GM10248 (cell line): Measurements from ENCODE around the gene LAMA4.

Experiments
- CTCF ChIA-PET: fragments of 300-600 bp; sonication (Branson Sonifier 250); formaldehyde crosslinking; extraction: SDS; loops from one replicate; lab custom pipeline; 2021; ENCODE audit warnings: antibody characterized with exemption; lab: Yijun Ruan, JAX
- POLR2A ChIA-PET: fragments of 350-650 bp; sonication (Branson Sonifier 250); formaldehyde crosslinking; extraction: SDS; loops from one replicate; lab custom pipeline; 2020; ENCODE audit warnings: antibody characterized with exemption; lab: Yijun Ruan, JAX
- DNase-seq: peaks from one replicate; pipeline ENCODE4 v3.0.0; 2012; ENCODE audit errors: extremely low spot score
- CTCF ChIP-seq: IDR thresholded peaks from 2 replicates; pipeline ENCODE4 v1.5.1; 2012; ENCODE audit warnings: mild to moderate bottlenecking, low read depth; ENCODE audit errors: extremely low read depth, missing control alignments, control extremely low read depth

The LAMA4 gene

DNA sequence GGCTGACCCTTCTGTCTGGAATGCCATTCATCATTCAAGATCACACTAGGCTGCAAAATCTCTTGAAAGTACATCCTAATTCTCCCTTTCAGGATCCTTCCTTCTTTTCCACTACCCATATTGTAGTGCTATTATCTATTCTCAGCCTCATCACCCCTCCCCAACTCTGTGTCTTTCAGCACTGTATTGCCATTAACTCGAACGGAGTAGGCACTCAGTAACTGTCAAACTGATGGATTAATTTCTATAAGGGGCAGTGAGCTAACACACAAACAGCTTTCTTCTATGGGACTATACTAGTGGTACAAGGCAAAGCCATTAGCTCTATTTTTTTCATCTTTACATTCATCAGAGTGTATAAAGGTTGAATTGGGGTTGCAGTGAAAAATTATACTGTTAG lies 46.6 kb downstream of the LAMA4 start:
- no peak for TF ChIP-seq CTCF
- CTCF ChIA-PET: no interaction called here
- no peak for DNase-seq
- POLR2A ChIA-PET: no interaction called here

DNA sequence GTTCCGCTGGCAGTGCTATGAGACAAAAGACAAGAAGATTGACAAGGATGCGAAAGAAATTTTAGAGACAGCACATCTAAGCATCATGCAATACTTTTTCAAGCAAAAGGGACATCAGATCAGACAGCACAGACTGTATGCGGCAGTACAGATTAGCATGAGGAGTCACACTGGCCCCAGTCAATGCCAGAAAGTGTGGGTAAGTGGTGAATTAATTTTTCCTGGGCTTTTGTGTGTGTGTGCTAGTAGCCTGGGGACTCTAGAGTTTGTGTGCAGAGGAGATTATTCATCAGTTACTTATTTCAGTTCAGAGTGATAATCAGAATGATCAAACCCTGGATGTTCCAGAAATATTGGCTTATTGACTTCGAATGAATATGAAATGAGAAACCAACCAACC lies 47.2 kb downstream of the LAMA4 start:
- no peak for DNase-seq
- TF ChIP-seq CTCF: no peak
- ChIA-PET CTCF (no interaction called here), POLR2A (no interaction called here)

DNA sequence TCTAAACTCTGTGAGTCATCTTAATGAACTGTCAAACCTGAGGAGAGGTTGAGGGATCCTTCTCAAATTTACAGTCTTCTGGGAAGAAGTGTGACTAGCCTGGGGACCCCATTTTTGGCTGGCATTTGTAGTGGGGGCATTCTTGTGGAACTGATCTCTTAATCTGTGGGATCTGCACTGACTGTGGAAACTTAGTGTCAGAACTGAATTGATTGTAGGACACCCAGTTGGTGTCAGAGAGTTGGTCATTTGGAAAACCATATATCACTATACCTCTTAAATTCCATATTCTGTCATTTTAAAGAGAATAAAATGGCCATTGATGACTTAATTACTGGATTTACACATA lies 48.3 kb downstream of the LAMA4 start:
- ChIA-PET CTCF (no interaction called here), POLR2A (no interaction called here)
- DNase-seq: no peak
- TF ChIP-seq CTCF: no peak

DNA sequence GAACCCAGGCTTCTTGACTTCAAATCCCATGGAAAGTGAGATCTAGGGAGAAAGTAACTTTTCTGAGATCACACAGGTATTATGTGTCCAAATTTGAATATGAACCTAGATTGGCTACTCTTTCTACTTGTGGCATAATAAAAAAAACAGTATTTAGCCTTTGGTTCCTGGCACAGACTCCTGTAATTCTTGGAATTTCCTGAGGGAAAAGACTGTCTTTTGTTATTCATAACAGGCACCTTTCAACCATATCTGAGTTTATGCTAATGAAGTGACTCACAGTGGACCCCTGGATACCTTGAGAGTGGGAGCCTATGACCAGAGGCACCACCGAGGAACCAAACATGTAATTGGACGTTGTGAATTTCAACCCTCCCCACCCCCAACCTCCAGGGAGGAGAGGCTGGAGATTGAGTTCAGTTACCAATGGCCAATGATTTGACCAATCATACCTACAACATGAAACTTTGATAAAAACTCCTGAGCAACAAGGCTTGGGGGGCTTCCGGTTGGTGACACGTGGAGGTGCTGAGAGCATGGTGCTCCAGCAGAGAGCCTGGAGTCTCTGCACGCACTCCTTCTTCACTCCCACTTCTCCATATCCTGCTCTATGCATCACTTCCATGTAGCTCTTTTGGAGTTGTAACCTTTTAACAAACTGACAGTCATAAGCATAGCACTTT lies 48.8 kb downstream of the LAMA4 start:
- POLR2A ChIA-PET: no interaction called here
- no peak for TF ChIP-seq CTCF
- CTCF ChIA-PET: interaction anchor here (1.2 to 1.4 kb wide), 2 partner anchors 13 to 91 kb away, joined by 3 to 5 read pairs; no protein-coding TSS in a partner anchor
- DNase-seq: no peak

GRCh38 chr6:112204350-112204706 lies 50.0 kb downstream of the LAMA4 start:
- POLR2A ChIA-PET: no interaction called here
- no peak for DNase-seq
- TF ChIP-seq CTCF: no peak
- CTCF ChIA-PET: interaction anchor here (1.0 to 1.4 kb wide), 4 partner anchors 9 to 92 kb away, joined by 3 to 5 read pairs (median 3); no protein-coding TSS in a partner anchor

DNA sequence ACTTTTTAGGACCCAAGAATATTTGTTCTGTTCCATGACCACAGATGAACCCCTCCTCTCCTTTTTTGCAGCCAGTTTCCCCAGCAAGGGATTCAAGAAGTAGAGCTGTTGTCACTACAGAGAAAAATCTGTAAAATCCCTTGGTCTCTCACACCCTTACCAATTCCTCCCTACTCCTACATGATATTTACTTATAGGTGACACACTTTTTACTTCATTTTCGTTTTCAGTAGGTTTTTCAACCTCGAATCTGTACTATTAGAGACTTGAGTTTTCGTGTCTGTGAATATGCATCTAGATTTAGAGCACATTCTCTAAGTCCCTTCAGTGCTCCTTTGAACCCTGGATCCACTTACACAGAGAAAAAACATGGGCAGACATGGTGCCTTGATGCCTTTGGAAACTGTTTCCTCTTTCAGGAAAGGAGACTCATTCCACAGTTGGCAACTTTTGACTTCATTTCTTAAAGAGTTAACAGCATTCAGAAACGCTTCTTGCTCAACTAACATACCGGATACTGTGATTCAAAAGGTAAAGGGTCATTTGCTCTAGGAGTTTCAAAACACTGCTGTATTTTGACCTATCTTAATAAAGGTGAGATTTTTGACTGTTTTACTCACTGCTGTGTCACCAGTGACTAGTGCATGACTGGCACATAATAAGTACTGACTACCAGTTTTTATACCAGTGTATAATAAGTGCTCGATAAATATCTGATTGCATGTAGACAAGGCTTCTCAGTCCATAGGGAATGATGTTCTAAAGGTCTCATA lies 50.6 kb downstream of the LAMA4 start:
- no peak for DNase-seq
- ChIA-PET POLR2A (no interaction called here), CTCF (interaction anchor here (1.0 to 1.4 kb wide), 3 partner anchors 9 to 92 kb away, joined by 3 to 5 read pairs (median 3); no protein-coding TSS in a partner anchor)
- no peak for TF ChIP-seq CTCF
